Cardiac muscle cell (in vitro differentiated cells and primary cell): ENCODE results near the gene GREB1. TPM values are rescaled to one million over a fixed set of nuclear protein-coding genes. Genes with fewer than 3 reads are reported as not detected.

Experiments
- DNase-seq, 2 donors: peaks; one replicate each; pipeline versions ENCODE4 v3.0.0 to v3.0.0-alpha.2; 2010 to 2017; ENCODE audit warnings: low read depth in 1 of 2, low spot score in 1 of 2
- H3K27ac ChIP-seq: fragments of 200-600 bp; sonication (generic); 2 replicates; pipeline ENCODE4 v1.5.1; 2016
- H3K27me3 ChIP-seq: fragments of 200-600 bp; sonication (generic); 2 replicates; pipeline ENCODE4 v1.6.0; 2016; ENCODE audit warnings: control low read depth
- H3K36me3 ChIP-seq: fragments of 200-600 bp; sonication (generic); 2 replicates; pipeline ENCODE4 v1.5.1; 2016; ENCODE audit warnings: control low read depth
- H3K4me1 ChIP-seq: fragments of 200-600 bp; sonication (generic); 2 replicates; pipeline ENCODE4 v1.8.1; 2017; ENCODE audit warnings: low read depth, mild to moderate bottlenecking, mixed run types
- H3K4me3 ChIP-seq: fragments of 200-600 bp; sonication (generic); 2 replicates; pipeline ENCODE4 v1.5.1; 2016; ENCODE audit warnings: mild to moderate bottlenecking
- H3K9me3 ChIP-seq: fragments of 200-600 bp; sonication (generic); 2 replicates; pipeline ENCODE4 v1.5.1; 2017; ENCODE audit warnings: low read depth, mild to moderate bottlenecking, control low read depth
- polyA plus RNA-seq: library from polyadenylated mRNA; unstranded; fragments of >200 nt; fragmentation: Nextera tagmentation; extraction: Ambion mirVana; gene quantifications from 2 replicates; pipeline ENCODE4 v1.2.1, GENCODE V29; 2016
- total RNA-seq: library from RNA; depleted of rRNA; stranded (reverse); fragments of >200 nt; gene quantifications from 2 replicates; pipeline ENCODE4 v1.2.3, GENCODE V29; 2016
- TF ChIP-seq, protein P1 (sequence below): IDR thresholded peaks from 2 replicates; pipeline ENCODE4 v1.5.1; 2012; ENCODE audit warnings: low read depth, mild to moderate bottlenecking, low read length

Gene GREB1
- total and polyA plus RNA-seq, 2 experiments from 2014 or later: 27.1 to 50.5 TPM

DNA sequence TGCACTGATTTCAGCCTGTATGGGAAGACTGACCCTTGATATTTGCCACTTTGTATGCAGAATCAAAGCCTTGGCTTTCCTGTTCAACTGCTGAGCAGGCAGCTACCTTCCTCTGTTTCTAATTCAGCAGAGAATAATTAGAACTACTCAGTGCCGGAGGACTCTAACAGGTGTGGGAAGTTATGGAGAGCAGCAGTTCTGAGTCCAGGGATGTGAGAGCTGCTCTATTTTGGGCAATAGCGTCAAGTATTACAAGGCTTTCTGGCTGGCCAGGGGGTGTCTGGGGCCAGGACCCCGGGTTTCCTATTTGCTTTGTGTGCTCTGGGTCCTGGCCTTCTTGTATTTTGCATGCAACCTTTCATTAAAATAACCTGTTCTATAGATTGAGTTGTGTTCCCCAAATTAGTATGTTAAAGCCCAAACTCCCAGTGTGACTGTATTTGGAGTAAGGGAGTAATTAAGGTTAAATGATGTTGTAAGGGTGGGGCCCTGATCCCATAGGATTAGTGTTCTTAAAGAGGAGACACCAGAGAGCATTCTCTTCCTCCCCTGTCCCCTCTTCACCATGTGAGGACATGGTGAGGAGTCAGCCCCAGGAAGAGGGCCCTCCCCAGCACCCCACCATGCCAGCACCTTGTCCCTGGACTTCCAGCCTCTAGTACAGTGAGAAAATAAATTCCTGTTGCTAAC, 141.7 kb downstream of the GREB1 start:
- Histone ChIP-seq H3K27ac (no peak overlapping the region), H3K4me1 (no peaks in the 10 kb centered on the region), H3K9me3 (no peaks in the 10 kb centered on the region), H3K36me3 (no peaks in the 10 kb centered on the region), H3K27me3 (peaks cover 8% of the 10 kb centered on the region), H3K4me3 (no peak overlapping the region)
- TF ChIP-seq, protein P1, sequence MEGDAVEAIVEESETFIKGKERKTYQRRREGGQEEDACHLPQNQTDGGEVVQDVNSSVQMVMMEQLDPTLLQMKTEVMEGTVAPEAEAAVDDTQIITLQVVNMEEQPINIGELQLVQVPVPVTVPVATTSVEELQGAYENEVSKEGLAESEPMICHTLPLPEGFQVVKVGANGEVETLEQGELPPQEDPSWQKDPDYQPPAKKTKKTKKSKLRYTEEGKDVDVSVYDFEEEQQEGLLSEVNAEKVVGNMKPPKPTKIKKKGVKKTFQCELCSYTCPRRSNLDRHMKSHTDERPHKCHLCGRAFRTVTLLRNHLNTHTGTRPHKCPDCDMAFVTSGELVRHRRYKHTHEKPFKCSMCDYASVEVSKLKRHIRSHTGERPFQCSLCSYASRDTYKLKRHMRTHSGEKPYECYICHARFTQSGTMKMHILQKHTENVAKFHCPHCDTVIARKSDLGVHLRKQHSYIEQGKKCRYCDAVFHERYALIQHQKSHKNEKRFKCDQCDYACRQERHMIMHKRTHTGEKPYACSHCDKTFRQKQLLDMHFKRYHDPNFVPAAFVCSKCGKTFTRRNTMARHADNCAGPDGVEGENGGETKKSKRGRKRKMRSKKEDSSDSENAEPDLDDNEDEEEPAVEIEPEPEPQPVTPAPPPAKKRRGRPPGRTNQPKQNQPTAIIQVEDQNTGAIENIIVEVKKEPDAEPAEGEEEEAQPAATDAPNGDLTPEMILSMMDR: no peak
- DNase-seq: no peak

DNA sequence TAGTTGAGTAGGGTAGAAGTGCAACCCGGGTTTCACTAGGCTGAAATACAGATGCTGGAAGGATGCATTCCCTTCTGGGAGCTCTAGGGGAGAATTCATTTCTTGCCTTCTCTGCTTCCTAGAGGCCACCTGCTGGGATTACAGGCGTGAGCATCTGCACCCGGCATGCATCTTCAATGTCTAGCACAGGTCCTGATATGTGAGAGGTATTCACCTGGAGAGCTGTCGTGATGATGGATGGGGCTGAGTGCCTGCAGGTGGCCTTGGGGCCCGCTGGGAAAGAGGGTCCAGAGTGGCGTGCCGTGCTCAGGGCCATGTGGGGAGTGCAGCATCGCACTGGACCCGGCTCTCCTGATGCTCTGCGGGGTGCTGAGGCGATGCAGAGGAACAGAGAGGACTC, 142.8 kb downstream of the GREB1 start:
- Histone ChIP-seq H3K4me1 (no peaks in the 10 kb centered on the region), H3K27ac (no peak overlapping the region), H3K36me3 (no peaks in the 10 kb centered on the region), H3K4me3 (no peak overlapping the region), H3K27me3 (no peaks in the 10 kb centered on the region), H3K9me3 (no peaks in the 10 kb centered on the region)
- no peak for DNase-seq
- TF ChIP-seq, protein P1: no peak

DNA sequence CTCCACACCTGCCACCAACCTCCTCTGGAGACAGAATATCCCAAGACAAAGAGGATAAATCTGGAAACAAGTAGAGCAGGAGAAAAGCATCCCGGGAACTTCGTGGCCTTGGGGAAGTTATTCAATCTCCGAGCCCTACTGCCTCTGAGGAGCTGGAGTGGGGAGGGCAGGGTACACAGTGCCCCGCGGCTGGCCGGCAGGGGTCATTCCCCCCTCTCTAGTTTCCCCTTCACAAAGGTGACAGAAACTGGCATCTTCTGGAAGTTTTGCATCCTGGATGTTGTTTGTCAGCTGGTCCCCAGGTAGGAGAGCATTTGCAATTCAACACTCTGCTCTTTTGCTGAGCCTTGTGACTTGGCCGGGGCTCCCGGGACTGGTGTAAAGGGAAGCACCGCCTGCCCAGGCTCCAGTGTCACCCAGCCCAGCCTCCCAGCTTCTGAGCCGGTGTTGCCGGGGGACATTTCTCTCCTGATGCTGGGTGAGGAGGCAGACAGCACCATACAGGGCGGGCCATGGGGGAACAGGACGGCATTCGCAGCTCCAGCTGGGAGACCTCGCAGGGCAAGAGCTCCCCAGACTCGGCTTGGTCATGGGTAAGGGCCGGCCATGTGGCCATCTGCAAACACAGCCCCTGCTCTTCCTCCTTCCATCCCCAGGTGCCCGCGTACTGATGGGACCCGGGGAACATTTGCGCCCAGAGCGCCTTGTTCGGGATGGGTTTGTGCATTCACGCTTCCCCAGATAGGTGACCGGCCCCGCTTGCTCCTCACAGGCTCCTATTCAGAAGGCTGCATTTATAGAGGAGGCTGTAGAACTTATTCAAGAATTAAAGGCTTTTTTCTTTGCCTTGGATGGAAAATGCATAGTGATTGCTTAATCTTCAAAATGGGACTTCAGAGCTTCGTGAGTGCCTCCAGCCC, 143.6 kb downstream of the GREB1 start:
- Histone ChIP-seq H3K36me3 (no peaks in the 10 kb centered on the region), H3K4me3 (no peak overlapping the region), H3K9me3 (no peaks in the 10 kb centered on the region), H3K4me1 (no peaks in the 10 kb centered on the region), H3K27ac (no peak overlapping the region), H3K27me3 (no peaks in the 10 kb centered on the region)
- DNase-seq: peak in 1 of 2 donors; percentile 31
- TF ChIP-seq, protein P1: no peak

DNA sequence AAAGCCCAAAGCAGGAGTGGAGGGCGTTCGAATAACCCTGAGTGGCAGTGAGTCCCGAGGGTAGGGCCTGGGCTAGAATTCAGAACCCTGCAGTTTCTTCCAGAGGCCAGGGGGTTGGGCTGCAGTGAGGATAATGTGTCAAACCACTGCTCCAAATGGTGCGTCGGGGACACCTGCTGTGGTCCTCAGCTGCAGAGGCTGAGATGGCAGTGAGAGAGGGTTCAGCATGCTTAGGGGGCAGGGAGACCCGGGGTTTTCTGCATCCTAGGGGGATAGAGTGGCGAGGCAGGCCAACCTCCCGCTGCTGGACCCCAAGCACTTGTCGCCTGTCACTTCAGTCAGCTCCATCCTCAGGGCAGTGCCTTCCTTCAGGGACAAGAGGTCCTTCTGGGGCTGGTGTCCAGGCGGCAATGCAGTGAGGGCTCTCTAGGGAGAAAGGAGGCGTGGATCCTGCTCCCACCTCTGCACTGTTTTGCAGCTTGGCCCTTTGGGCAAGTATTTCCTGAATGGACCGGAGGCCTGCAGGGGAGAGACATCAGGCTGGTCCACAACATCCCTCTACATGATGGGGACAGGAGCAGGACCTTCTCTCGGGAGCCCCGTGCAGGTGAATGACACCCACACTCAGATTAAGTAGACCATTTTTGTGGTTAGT, 144.6 kb downstream of the GREB1 start:
- TF ChIP-seq, protein P1: no peak
- H3K36me3 ChIP-seq: no peaks in the 10 kb centered on the region
- H3K27ac ChIP-seq: no peak overlapping the region
- no peak overlapping the region for H3K4me3 ChIP-seq
- DNase-seq: no peak
- no peaks in the 10 kb centered on the region for H3K9me3 ChIP-seq
- no peaks in the 10 kb centered on the region for H3K27me3 ChIP-seq
- no peaks in the 10 kb centered on the region for H3K4me1 ChIP-seq

DNA sequence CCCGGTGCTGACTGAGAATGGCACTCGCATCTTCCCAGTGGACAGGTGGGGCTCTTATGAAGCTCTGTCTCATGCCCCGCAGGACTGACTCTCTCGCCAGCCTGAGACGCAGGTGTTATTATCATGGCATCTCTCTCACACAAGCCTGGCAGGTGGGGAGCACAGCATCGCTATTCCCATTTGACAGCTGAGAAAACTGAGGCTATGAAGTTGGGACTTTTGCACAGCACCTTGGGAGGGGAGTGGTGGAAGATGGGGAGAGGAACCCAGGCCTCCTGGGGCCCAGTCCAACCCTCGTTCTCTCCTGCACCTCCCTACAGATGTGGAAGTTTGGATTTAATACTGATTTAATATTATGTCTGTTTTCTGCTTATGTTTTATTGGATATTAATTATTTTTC, 145.2 kb downstream of the GREB1 start:
- Histone ChIP-seq H3K36me3 (no peaks in the 10 kb centered on the region), H3K27me3 (no peaks in the 10 kb centered on the region), H3K27ac (no peak overlapping the region), H3K4me3 (no peak overlapping the region), H3K4me1 (no peaks in the 10 kb centered on the region), H3K9me3 (no peaks in the 10 kb centered on the region)
- no peak for DNase-seq
- TF ChIP-seq, protein P1: no peak
